ENCODE data around the gene NR2F1-AS1. TPM values are rescaled to one million over a fixed set of nuclear protein-coding genes. Genes with fewer than 3 reads are reported as not detected.
A peak's percentile ranks its signal among the peaks of the same experiment; 100 is the strongest.

Gene NR2F1-AS1
- total and polyA plus RNA-seq, 2 of the 4 experiments (the other 2 are of a cell fraction): 12.5 to 12.8 TPM

DNA sequence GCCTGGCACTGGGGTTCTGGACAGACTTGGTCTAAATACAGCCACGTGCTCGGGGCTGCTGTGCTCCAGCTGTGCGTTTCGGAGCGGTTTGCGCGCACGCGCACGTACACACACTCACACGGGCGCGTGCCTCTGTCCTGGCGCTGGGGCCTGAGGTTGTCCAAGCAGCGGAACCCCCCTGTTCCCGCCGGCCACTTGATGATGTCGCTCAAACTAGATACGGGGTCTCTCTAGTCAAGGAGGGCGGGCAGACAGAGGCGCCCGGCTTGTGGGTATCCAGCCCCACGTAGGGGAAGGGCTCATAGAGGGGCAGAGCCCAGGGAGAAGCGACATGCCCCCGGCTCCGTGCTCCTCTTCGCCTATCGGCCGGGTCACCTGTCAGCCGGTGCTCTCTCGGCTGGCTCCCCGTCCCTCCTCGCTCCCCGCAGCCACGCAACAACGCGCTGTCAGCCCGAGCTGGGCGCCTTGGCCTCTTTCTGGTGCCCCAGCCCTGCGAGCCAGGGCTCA, 8.9 kb downstream of the NR2F1-AS1 start:
- WGBS, 2 experiments (ENCODE audit: extremely low coverage in 2 of 2, insufficient read length in 1 of 2): 83% methylated on average over 24 of the region's 40 CpGs; no CpG with 5 or more reads in 1 of the 2 experiments
- Histone ChIP-seq H4K91ac (ENCODE audit: insufficient read depth, low read depth, low read length) (no peak overlapping the region), H3K14ac (replicated peaks; ENCODE audit: low read depth, low read length) (no peak overlapping the region), H4K5ac (ENCODE audit: low read depth, low read length) (no peak overlapping the region), H3K9me1 (ENCODE audit: insufficient read depth, low read length) (no peaks in the 10 kb centered on the region), H3K27me3 (ENCODE audit: control insufficient read depth, insufficient read depth, low read length) (no peaks in the 10 kb centered on the region), H3K18ac (ENCODE audit: low read depth, low read length) (no peak overlapping the region), H2AK9ac (replicated peaks; ENCODE audit: low read depth, low read length, poor library complexity) (no peak overlapping the region), H3K56ac (ENCODE audit: extremely low read depth, insufficient read depth, low read length) (no peak overlapping the region), H2AFZ (replicated peaks; ENCODE audit: low read length, poor library complexity) (no peak overlapping the region), H4K8ac (ENCODE audit: low read depth in 2 of 2, low read length in 2 of 2) (no peak overlapping the region), H3K9me3 (ENCODE audit: control insufficient read depth, insufficient read depth, low read length) (no peaks in the 10 kb centered on the region), H3K23ac (ENCODE audit: low read depth, low read length) (no peak overlapping the region), H3K36me3 (ENCODE audit: control insufficient read depth, insufficient read depth, low read length) (peaks cover 26% of the 10 kb centered on the region), H2BK20ac (ENCODE audit: low read depth, low read length) (no peak overlapping the region), H3K4me3 (ENCODE audit: insufficient read depth, low read depth, low read length) (no peak overlapping the region), H3K4ac (ENCODE audit: low read depth, low read length) (no peak overlapping the region), H3K4me1 (ENCODE audit: control insufficient read depth, insufficient read depth, low read length) (peaks cover 17% of the 10 kb centered on the region), H3K27ac (ENCODE audit: insufficient read depth, low read length) (no peak overlapping the region), H2AK5ac (ENCODE audit: low read depth, low read length) (no peak overlapping the region), H2BK5ac (ENCODE audit: low read depth, low read length, poor library complexity, severe bottlenecking) (no peak overlapping the region), H3K4me2 (ENCODE audit: low read depth, low read length) (no peak overlapping the region; the same call in 1 of the 2 replicates), H2BK15ac (ENCODE audit: low read depth, low read length) (no peak overlapping the region), H3K9ac (ENCODE audit: low read depth, low read length) (no peak overlapping the region), H4K20me1 (ENCODE audit: insufficient read depth, low read length) (no peaks in the 10 kb centered on the region), H2BK120ac (ENCODE audit: low read depth, low read length) (0 out of 2 replicates have a peak overlapping the region, but pooled peaks have one; percentile 5), H3K79me1 (ENCODE audit: low read depth in 1 of 2, low read length in 2 of 2) (peaks cover 29 to 61% of the 10 kb centered on the region in 2 experiments)
- dilution Hi-C loops (cut with HindIII; ENCODE audit: low sequenced_read_pairs, unreplicated experiment) (no loop called here), intact Hi-C loops (cut with micrococcal nuclease) (no loop called here), in situ Hi-C loops (cut with MboI; ENCODE audit: low sequenced_read_pairs) (loop anchor here (10.0 kb wide), 3 partner anchors 487 to 1027 kb away; no protein-coding TSS in a partner anchor)
- ChIA-PET POLR2A (ENCODE audit: unreplicated experiment) (no interaction called here), CTCF (no interaction called here)
- DNase-seq (no peak), ATAC-seq (ENCODE audit: low read depth) (no peak)
- BruUV-seq (replicated peaks): no TSS peak
- TF ChIP-seq FOS (IDR thresholded peaks at IDR 0.05; ENCODE audit: low read depth, low read length) (no peak), CEBPB (IDR thresholded peaks at IDR 0.05; ENCODE audit: low read depth, low read length) (no peak), MXI1 (IDR thresholded peaks at IDR 0.05; ENCODE audit: borderline replicate concordance, low read depth, low read length) (no peak), BHLHE40 (IDR thresholded peaks at IDR 0.05; ENCODE audit: low read depth, low read length) (no peak), NFE2L2 (IDR thresholded peaks at IDR 0.05; ENCODE audit: low read depth, low read length) (no peak)
- TF ChIP-seq, protein P1, sequence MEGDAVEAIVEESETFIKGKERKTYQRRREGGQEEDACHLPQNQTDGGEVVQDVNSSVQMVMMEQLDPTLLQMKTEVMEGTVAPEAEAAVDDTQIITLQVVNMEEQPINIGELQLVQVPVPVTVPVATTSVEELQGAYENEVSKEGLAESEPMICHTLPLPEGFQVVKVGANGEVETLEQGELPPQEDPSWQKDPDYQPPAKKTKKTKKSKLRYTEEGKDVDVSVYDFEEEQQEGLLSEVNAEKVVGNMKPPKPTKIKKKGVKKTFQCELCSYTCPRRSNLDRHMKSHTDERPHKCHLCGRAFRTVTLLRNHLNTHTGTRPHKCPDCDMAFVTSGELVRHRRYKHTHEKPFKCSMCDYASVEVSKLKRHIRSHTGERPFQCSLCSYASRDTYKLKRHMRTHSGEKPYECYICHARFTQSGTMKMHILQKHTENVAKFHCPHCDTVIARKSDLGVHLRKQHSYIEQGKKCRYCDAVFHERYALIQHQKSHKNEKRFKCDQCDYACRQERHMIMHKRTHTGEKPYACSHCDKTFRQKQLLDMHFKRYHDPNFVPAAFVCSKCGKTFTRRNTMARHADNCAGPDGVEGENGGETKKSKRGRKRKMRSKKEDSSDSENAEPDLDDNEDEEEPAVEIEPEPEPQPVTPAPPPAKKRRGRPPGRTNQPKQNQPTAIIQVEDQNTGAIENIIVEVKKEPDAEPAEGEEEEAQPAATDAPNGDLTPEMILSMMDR (conservative IDR thresholded peaks at IDR 0.05; ENCODE audit: low read depth, low read length): no peak
- TF ChIP-seq, protein P2, sequence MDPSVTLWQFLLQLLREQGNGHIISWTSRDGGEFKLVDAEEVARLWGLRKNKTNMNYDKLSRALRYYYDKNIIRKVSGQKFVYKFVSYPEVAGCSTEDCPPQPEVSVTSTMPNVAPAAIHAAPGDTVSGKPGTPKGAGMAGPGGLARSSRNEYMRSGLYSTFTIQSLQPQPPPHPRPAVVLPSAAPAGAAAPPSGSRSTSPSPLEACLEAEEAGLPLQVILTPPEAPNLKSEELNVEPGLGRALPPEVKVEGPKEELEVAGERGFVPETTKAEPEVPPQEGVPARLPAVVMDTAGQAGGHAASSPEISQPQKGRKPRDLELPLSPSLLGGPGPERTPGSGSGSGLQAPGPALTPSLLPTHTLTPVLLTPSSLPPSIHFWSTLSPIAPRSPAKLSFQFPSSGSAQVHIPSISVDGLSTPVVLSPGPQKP (IDR thresholded peaks at IDR 0.05; ENCODE audit: borderline replicate concordance, low read depth, low read length): no peak

All from IMR-90 (cell line).